Activated naive CD4-positive, alpha-beta T cell (primary cell): ENCODE data around the gene TMEM87A.
A peak's percentile ranks its signal among the peaks of the same experiment; 100 is the strongest.
"Not testable (repeated sequence)": the region's sequence is repeated elsewhere in the genome, so short reads cannot be mapped to it uniquely, and the experiment has no call there.

Experiments used
- DNase-seq, 4 experiments: peaks; one replicate each; lab custom pipeline; 2025; lab: John Stamatoyannopoulos, UW

Gene TMEM87A

DNA sequence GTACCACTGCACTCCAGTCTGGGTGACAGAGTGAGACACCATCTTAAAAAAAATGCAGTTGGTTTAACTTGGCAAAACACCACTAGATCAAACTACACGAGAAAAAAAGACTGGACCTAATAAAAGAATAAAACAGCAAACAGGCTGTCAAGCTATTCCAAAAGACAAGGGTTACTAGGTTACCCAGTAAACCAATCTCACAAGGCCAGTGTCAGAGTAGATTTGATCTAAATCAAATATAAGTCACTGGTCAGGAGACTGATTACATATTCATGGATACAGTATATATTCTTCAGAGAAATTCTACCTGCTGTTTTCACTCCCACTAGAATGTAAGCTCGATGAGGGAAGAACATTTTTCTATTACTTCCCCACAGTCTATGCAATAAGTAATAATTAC lies 2.7 kb downstream of the TMEM87A start:
- no peak for DNase-seq

DNA sequence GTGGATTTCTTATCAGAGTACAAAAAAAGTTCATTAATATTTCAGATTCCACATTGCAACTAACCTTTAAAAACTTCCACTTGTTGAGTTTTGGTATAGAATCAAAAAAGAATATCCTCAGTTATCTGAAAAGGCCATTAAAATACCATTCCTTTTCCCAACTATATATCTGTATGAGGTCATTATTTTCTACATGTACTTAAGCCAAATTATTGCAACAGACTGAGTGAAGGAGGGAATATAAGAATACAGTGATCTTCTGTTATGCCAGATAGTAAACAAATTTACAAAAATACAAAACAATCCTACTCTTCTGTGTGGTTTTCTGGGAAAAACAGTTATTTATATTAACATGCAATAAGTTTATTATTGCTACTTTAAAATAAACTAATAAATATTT lies 5.9 kb downstream of the TMEM87A start:
- no peak for DNase-seq

DNA sequence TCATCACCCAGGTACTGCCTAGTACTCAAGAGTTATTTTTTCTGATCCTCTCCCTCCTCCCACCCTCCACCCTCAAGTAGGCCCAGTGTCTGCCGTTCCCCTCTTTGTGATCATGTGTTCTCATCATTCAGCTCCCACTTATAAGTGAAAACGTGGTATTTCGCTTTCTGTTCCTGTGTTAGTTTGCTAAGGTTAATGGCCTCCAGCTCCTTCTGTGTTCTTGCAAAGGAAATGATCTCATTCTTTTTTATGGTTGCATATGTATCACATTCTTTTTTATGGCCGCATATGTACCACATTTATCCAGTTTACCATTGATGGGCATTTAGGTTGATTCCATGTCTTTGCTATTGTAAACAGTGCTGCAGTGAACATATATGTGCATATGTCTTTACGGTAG lies 8.4 kb downstream of the TMEM87A start:
- DNase-seq = no peak

DNA sequence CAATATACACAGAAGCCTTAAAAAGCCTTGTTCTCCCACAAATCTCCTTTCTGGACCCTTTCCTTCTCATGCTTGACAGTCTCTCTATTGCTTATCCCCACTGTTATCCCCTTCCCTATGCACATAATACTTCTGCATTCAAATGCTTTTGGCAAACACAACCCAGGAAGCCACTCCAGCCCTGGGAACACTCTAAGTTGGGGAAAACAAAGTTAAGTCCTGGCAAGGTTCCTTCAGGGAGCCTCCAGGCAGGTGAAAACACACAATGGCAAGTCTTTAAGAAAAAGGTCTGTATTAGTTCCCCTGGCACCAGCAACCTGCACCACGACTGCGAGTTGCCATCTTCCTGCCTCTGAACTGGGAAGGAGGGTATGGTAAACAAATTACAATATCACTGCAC lies 19.9 kb downstream of the TMEM87A start:
- no peak for DNase-seq

DNA sequence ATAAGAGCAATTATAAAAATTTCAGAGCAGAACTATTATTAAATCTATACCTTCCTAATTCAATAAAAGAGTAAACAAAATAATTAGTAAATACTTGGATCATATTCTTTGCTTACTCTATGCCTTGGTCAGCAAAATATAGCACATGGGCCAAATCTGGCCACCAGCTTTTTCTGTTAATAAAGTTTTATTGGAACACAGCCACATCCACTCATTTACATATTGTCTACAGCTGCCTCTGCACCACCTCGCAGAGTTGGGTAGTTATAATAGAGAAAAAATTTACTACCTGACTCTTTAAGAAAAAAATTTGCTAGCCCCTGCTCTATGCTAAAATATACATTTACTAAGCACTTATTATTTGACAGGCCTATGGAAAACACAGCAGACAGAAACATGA lies 32.4 kb downstream of the TMEM87A start:
- DNase-seq = no peak

DNA sequence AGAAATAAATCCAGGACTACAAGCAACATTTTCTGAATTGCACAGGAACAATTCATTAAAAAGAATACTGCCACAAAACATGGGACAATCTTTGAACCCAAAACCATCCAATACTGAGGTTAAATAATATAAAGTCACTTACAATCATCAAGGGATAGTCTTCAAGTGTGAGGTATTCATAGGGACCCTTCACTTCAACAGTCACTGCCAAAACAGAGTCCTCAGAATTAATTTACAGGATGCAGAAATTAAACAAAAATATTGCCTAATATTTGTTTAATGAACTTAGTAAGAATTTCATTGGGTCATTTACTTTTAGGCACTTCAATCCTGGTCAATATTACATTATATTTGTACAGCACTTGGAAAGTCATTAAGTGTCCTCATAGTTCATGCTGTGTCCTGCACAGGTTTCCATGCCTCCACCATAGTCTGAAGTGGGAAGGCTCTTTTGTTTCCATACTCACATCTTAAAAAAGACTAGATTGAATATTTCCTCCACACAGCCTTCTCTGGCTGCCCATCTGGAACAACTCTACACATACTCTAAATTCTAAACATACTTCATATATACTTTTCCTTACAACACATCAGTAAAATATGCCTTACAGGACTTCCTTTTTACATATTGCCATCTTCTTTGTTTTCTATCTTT lies 33.6 kb downstream of the TMEM87A start:
- no peak for DNase-seq

DNA sequence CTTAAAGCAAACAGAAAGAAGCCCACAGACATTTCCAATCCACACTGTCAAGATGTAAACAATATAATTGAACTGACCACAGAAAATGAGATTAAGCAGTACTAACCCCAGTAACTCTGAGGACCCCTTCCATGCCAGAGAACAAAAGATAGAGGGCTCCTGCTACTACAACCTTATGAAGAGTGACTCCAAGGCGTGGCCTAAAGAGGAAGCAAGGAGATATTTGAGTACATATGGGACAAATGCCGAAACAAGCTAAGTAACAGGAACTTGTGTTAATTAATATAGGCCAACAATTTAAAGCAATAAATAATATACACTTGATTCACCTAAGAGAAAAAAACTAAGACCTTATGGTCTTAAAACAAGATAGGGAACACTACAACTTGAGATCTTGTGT lies 40.1 kb downstream of the TMEM87A start:
- DNase-seq = no peak

DNA sequence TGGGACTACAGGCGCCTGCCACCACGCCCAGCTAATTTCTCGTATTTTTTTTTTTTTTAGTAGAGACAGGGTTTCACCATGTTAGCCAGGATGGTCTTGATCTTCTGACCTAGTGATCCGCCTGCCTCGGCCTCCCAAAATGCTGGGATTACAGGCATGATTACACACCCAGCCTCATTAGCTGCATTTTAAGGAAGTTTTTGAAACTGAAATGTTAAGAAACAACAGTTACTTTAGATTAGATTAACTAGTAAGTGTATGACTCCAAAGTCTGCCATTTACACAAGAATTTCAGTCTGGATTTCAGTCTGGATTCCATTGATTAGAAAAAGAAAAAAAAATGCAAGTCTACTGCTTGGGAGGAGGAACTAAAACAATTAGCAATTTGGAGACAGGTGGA lies 40.6 kb downstream of the TMEM87A start:
- no peak for DNase-seq

DNA sequence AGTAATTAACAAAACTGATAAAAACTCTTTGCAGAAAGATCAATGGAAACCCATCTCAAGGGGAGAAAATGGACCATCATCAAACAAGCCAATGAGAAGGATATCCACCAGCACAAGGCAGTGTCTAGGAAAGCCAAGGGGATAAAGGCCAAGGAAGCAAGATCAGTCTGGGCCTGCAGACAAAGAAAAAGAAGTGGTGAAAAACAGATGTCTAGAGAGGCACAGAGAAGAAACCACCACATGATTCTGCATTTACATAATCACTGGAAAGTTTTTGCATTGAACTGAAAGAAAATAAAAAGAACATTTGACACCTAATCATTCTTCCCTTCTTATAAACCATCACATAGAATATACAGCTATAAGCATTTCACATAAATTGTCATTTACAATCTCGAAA lies 42.1 kb downstream of the TMEM87A start:
- no peak for DNase-seq

DNA sequence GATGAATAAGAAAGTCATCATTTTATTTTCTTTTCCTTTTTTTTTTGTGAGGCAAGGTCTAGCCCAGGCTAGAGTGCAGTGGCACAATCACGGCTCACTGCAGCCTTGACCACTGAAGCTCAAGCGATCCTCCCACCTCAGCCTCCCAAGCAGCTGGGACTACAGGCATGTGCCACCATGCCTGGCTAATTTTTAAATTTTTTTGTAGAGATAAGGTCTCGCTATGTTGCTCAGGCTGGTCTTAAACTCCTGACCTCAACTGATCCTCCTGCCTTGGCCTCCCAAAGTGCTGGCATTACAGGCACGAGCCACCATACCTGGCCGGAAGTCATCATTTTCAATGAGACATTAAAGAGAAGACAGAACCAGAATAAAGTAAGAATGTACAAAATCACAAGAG lies 44.3 kb downstream of the TMEM87A start:
- DNase-seq = not testable (repeated sequence)

DNA sequence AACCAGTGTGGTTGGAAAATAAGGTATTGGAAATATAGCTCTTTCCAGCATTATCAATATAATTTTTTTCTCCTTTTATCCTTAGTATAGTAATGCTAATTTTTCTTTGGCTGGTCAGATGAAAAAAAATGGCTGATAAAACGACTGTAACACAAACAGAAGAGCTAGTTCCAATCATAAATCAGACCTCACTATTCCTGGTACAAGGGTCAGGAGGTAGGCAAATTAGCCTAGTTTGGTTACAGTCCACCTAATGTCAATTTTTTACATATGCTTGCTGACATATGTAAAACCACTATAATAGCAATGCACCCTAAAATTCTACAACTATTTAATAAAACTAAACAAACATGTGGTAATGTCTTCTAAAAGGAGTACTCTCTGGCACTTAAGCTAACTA lies 45.2 kb downstream of the TMEM87A start:
- no peak for DNase-seq

DNA sequence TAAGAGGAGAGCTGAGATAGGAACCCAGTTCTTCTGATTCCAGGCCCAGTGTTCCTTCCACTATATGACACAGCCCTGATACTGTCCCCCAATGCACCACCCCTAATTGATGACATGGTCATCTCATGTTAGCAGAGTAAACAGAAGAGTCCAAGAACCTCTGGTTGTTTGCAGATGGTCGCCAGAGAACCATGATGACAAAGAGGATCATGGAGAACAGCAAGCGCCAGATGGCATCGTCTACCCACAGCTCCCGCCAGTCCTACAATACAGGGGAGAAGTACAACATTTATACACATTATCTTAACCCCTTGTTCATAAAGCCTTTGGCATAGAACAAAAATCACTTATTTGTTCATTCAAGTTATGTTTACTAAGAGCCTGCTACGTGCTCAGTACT lies 46.6 kb downstream of the TMEM87A start:
- no peak for DNase-seq

DNA sequence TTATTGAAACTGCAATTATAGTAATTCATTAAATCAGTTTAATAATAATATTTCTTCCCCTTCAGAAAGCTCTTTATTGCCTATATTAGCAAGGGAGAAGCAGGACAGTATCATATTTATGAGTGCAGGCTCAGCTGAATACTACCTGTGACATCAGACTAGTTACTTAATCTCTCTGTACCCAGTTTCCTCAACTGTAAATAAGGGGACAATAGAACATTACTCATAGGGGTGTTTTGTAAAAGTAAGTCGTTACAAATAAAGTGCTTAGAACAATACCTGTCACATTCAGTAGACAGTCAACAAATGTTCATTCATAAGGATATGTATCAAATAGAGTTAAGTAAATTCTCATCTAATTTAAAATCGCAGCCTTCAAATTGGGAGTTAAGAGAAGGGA lies 53.0 kb downstream of the TMEM87A start:
- DNase-seq = no peak

DNA sequence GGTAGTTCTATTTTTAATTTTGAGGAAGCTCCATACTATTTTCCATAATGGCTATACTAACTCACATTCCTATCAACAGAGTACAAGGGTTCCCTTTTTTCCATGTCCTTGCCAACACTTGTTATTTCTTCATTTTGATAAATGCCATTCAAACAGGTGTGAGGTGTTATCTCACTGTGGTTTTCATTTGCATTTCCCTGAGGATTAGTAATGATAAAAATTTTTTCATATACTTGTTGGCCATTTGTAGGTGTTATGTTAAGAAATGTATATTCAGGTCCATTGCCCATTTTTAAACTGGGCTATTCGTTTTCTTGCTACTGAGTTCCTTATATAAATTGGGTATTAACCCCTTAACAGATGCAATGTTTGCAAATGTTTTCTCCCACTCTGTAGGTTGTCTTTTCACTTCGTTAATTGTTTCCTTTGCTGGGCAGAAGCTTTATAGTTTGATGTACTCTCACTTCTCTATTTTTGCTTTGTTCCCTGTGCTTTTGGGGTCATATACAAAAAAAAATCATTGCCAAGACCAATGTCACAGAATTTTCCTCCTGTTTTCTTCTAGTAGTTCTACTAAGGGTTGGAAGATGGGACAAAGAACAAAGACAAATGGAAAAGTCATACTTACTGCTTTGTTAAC lies 54.2 kb downstream of the TMEM87A start:
- no peak for DNase-seq

DNA sequence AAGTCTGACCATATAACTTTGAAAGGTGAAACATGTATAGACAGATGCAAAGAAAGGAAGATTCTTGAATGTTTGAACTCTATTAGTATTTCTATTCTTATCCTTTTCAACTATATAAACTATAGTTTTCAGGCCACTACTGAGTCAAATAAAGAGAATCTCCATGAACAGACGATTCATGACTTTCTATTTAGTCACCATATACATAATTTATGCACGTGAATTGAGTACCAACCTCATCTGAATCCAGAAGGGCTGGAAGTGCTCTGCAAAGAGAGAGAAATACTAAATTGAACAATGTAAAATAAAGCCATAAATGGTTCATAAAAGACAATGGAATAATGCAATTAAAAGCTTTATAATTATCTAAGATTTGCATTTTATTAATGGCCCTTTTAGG lies 55.7 kb downstream of the TMEM87A start:
- no peak for DNase-seq

DNA sequence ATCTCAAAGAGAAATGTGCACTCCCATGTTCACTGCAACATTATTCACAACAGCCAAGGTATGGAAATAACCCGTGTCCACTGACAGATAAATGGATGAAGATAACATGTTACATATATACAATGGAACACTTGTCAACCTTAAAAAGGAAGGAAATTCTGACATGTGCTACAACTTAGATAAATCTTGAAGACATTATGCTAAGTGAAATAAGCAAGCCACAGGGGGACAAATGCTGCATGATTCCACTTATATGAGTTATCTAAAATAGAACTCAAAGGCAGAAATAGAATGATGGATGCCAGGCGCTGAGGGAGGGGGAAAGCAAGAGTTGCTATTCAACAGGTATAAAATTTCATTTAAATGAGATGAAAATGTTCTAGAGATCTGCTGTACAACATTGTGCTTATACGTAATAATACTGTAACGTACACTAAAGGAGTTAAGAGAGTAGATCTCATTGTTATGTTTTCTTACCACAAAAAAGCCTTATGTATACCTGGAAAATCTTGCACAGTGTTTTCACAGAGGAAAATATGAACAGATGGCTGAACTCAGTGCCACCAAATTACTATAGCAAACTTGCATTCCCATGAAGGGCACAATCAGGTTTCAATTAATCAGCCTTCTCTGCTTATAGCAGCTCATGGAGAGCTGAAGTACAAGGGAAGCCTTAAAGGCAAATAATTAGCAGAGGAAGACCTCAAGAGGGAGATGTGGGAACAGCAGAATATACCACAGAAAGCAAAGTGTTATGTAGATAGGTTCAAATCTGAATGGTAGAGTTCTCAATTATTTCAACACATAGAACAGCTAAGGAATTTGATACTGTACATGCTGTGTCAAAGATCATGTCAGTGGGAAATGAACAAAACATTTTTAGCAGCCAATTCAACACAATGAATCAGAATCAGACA lies 57.1 kb downstream of the TMEM87A start:
- no peak for DNase-seq

DNA sequence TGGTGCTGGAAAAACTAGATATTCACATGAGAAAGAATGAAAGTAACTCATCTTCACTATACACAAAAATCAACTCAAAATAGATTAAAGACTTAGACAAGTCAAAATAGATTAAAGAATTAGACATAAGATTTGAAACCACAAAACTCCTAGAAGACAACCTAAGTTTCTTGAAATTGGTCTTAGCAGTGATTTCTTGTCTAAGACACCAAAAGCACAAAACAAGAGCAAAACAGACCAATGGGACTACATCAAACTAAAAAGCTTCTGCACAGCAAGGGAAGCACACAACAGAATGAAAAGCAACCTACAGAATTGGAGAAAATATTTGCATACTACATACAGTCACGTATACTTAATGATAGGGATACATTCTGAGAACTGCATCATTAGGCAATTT lies 58.6 kb downstream of the TMEM87A start:
- no peak for DNase-seq

DNA sequence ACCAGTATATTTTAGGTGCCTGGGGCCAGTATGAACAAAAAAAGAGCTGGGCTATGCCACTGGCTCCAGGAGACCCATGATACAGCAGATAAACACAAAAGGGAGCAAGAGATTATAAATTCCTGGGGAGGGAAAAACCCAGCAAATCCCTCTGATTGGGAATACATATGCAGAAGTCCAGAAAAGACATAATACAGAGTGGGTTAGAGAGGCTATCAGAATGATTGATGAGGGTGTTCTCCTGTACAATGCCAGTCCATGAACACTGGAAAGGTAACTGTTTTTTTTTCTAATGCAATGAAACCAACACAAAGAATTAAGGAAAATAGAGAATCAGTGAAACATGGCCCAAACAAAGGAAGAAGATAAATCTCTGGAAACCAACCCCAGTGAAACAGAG lies 59.7 kb downstream of the TMEM87A start:
- no peak for DNase-seq

DNA sequence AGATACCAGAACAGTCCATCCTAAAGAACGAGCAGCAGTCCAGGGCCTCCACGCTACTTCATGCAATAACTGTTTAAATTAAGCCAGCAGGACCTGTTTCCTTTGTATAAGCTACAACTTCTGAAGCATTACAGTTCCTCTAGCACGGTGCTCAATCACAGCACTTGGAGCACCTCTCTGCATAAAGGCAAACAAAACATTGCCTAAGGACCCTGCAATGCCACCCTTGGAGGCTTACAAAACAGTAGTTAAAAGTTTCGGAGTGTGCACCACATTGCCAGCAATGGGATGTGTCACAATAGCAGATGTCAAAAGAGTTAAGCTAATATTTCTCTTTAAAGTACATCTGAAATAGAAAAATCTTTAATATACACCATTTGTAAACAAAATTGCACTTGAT lies 62.5 kb downstream of the TMEM87A start:
- no peak for DNase-seq

DNA sequence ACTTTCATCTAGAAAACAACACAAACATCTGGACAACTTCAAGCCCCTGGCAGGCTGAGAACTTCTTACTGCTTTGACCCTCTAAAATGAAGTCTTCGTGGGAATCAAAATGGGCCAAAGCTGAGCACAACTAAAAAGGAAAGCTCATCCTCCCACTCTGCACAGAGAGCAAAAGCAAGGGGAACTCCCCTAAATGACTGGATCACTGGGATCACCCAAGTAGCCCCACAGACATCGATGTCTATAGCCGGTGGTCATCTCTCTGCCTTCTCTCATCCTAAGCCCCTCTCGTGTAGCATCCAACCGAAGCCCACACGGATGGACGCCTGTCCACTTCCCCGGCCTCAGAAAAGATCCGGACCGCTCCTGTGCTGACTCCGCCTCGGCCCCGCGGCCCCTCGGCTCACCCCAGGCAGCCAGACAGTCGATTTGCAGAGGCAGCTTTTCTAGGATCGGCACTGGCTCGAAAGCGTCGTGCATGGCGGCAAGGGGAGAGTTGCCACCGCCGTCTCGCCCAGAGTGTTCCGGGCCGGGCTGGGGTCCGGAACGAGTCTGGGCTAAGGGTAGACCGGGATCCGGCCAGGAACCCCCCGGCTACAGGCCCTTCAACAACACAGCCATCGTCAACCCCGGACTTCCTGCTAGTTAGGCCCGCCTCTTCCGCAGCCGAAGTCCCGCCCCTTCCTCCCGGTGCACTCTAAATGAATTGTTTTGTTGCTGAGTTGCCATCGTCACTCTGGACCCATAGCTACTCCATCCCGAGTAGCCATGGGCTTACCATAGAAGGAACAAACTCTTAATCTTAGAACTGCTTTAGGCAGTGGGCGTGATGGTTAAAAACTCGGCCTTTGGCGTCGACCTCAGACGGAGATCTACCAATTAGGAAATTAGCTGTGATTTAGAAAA lies 65.3 kb downstream of the TMEM87A start, which contains the start of gene VPS39:
TSS of gene VPS39 (minus strand) at position 631 of the 906 bp plus-strand sequence. CDS start at position 480, 151 bp downstream.
- peak; percentile 52 to 75 (median 58) for DNase-seq

DNA sequence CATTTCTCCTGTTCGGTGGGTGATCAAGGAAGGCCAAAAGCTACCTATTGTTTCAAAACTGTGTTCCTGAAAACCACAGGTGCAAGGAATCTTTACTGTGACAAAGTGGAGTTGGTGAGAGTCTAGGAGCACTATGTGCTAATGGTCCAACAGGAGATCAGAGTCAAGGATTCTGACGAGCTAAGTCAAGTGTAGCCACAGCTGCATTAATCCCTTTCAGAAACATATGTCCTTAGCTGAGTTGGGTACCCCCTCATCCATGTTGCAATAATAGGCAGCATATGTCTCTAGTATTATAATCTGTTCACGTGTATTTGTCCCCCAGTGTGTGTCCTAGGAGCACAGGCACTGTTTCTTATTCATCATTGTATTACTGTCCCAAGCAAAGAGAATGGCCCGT lies 66.8 kb downstream of the TMEM87A start:
- DNase-seq = no peak

DNA sequence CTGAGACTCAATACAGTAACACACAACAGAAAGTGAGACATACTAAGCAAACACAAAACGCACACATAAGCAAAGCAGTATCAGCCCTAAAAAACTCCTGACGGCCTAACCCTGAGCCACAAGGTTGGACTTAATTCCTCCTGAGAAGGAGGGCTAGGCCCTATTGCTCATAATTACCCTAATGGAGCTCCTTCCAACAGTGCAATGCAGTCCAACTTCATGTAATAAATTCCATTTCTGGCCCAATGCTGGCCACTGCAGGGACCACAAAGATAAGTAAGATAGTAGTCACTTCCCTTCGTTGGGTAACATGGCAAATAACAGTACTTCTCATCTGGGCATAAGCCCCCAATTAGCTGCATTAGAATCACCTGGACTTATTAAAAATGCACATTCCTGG lies 69.3 kb downstream of the TMEM87A start:
- no peak for DNase-seq
